HCT116 (cell line): ENCODE data around the gene TXLNA. TPM values are rescaled to one million over a fixed set of nuclear protein-coding genes. Genes with fewer than 3 reads are reported as not detected.

ENCODE experiments used
- ATAC-seq: fragments of 200-7000 bp; cut with Tn5 transposase; 2 replicates; pipeline ENCODE4 v1.9.1; 2020; ENCODE audit warnings: mild to moderate bottlenecking, moderate library complexity
- BruUV-seq: library from RNA; stranded (reverse); fragments of 400-500 nt; replicated peaks from 2 replicates; lab custom pipeline; 2021; lab: Mats Ljungman, UMichigan
- CTCF ChIA-PET: fragments of 300-600 bp; sonication (Branson Sonifier 250); formaldehyde crosslinking; loops from one replicate; lab custom pipeline; 2021; ENCODE audit warnings: antibody characterized with exemption; lab: Charles Lee
- POLR2A ChIA-PET: fragments of 300-600, 350-600 bp; sonication (Branson Sonifier 250); formaldehyde crosslinking; loops from one replicate; lab custom pipeline; 2021; ENCODE audit warnings: antibody characterized with exemption; lab: Charles Lee
- RAD21 ChIA-PET, 2 experiments: fragments of 300-600 bp; sonication (Branson Sonifier 250); formaldehyde crosslinking; loops; one replicate each; lab custom pipeline; 2023; ENCODE audit warnings: low total read pairs in 2 of 2; ENCODE audit not compliant: uncharacterized antibody in 2 of 2, unreplicated experiment in 2 of 2, low non-redundant PET in 1 of 2; lab: Charles Lee
- DNase-seq: peaks from one replicate; pipeline ENCODE4 v3.0.0-alpha.2; 2010; ENCODE audit warnings: low read depth, low spot score
- H2AFZ ChIP-seq: fragments of 200-600 bp; shearing (Covaris generic), sonication (generic); 2 replicates; pipeline ENCODE4 v1.6.1; 2017; ENCODE audit warnings: low read depth, mixed run types, mixed read lengths, antibody characterized with exemption, low read length; ENCODE audit not compliant: poor library complexity, severe bottlenecking
- H3K27ac ChIP-seq: 2 replicates; pipeline ENCODE4 v1.5.1; 2012; ENCODE audit warnings: low read depth, low read length
- H3K27me3 ChIP-seq: fragments of 200-600 bp; sonication (generic); 2 replicates; pipeline ENCODE4 v1.6.1; 2016; ENCODE audit warnings: mixed run types, low read length, mixed read lengths; ENCODE audit not compliant: insufficient read depth
- H3K36me3 ChIP-seq, 2 experiments: fragments of 200-500 bp in 1 of 2; fragments of 200-600 bp in 1 of 2; sonication (Bioruptor generic) in 1 of 2; sonication (generic) in 1 of 2; 2 replicates each; pipeline versions ENCODE4 v1.5.1 to v1.6.1; 2014 to 2016; ENCODE audit warnings: low read length in 2 of 2, inconsistent platforms in 1 of 2, mixed read lengths in 1 of 2, mixed run types in 1 of 2; ENCODE audit not compliant: insufficient read depth in 2 of 2, control insufficient read depth in 1 of 2
- H3K4me1 ChIP-seq, 2 experiments: fragments of 200-600 bp in 1 of 2; sonication (generic) in 1 of 2; 2 replicates each; pipeline versions ENCODE4 v1.5.1 to v1.6.1; 2012 to 2017; ENCODE audit warnings: low read length in 2 of 2, inconsistent platforms in 1 of 2, mild to moderate bottlenecking in 1 of 2, mixed read lengths in 1 of 2, mixed run types in 1 of 2, moderate library complexity in 1 of 2; ENCODE audit not compliant: insufficient read depth in 2 of 2, control insufficient read depth in 1 of 2
- H3K4me2 ChIP-seq: fragments of 200-600 bp; sonication (generic); 2 replicates; pipeline ENCODE4 v1.6.1; 2017; ENCODE audit warnings: mixed run types, low read length, mixed read lengths
- H3K4me3 ChIP-seq, 2 experiments: fragments of 200-600 bp in 1 of 2; sonication (generic) in 1 of 2; replicated peaks in 1 of 2; 2 replicates each; pipeline ENCODE4 v1.5.1; 2011 to 2016; ENCODE audit warnings: low read length in 2 of 2, control low read depth in 1 of 2, low read depth in 1 of 2, mild to moderate bottlenecking in 1 of 2, mixed read lengths in 1 of 2, mixed run types in 1 of 2
- H3K79me2 ChIP-seq: fragments of 200-600 bp; sonication (generic); 2 replicates; pipeline ENCODE4 v1.6.1; 2017; ENCODE audit warnings: mild to moderate bottlenecking, mixed run types, low read length, moderate library complexity, mixed read lengths; ENCODE audit not compliant: insufficient read depth
- H3K9ac ChIP-seq: fragments of 200-600 bp; sonication (generic); 2 replicates; pipeline ENCODE4 v1.6.1; 2016; ENCODE audit warnings: low read length, mixed read lengths
- H3K9me2 ChIP-seq: fragments of 200-600 bp; sonication (generic), shearing (Covaris generic); 2 replicates; pipeline ENCODE4 v1.6.1; 2017; ENCODE audit warnings: mixed run types, mild to moderate bottlenecking, moderate library complexity; ENCODE audit not compliant: insufficient read depth
- H3K9me3 ChIP-seq, 2 experiments: fragments of 200-500 bp in 1 of 2; fragments of 200-600 bp in 1 of 2; sonication (Bioruptor generic) in 1 of 2; sonication (generic) in 1 of 2; 2 replicates each; pipeline ENCODE4 v1.6.1; 2014 to 2017; ENCODE audit warnings: low read length in 2 of 2, mixed read lengths in 2 of 2, inconsistent platforms in 1 of 2, low read depth in 1 of 2, mild to moderate bottlenecking in 1 of 2, mixed run types in 1 of 2, moderate library complexity in 1 of 2; ENCODE audit not compliant: control insufficient read depth in 1 of 2, insufficient read depth in 1 of 2
- H4K20me1 ChIP-seq: fragments of 200-600 bp; sonication (generic), shearing (Covaris generic); 2 replicates; pipeline ENCODE4 v1.6.1; 2017; ENCODE audit warnings: mixed run types, mild to moderate bottlenecking, moderate library complexity; ENCODE audit not compliant: insufficient read depth
- EGR1 ChIP-seq: IDR thresholded peaks from 2 replicates; pipeline ENCODE4 v1.6.1; 2012; ENCODE audit warnings: low read depth
- JUND ChIP-seq: IDR thresholded peaks from 2 replicates; pipeline ENCODE4 v1.6.1; 2012
- MAX ChIP-seq: IDR thresholded peaks from 2 replicates; pipeline ENCODE4 v1.6.1; 2012
- RAD21 ChIP-seq: IDR thresholded peaks from 2 replicates; pipeline ENCODE4 v1.6.1; 2012; ENCODE audit warnings: low read depth, mild to moderate bottlenecking
- REST ChIP-seq: IDR thresholded peaks from 2 replicates; pipeline ENCODE4 v1.6.1; 2012; ENCODE audit warnings: low read depth
- SP1 ChIP-seq: IDR thresholded peaks from 2 replicates; pipeline ENCODE4 v1.6.1; 2012; ENCODE audit warnings: low read depth
- ZFX ChIP-seq: fragments of 450-650 bp; IDR thresholded peaks from 2 replicates; pipeline ENCODE4 v1.6.1; 2017
- intact Hi-C: fragments of 100-400 bp; cut with micrococcal nuclease; formaldehyde crosslinking; loops from 2 replicates; pipeline ENCODE4 v1.10.0; 2022
- total RNA-seq: library from RNA; stranded (reverse); gene quantifications from one replicate; pipeline ENCODE4 v1.2.1, GENCODE V29; 2021; ENCODE audit not compliant: unreplicated experiment

The TXLNA gene
- total RNA-seq, 1 experiment from 2014 or later = 37.2 TPM

- peak overlapping the region; percentile 71 for H3K4me2 ChIP-seq
- H3K9me2 ChIP-seq = no peaks in the 10 kb centered on the region
- no peak overlapping the region for H2AFZ ChIP-seq
- POLR2A ChIA-PET = interaction anchor here (0.7 kb wide), 1 partner anchor 58 kb away, joined by 3 read pairs; no protein-coding TSS in a partner anchor
- ATAC-seq (no peak), DNase-seq (no peak)
- peak overlapping the region; percentile 38 to 51; a peak in 3 of 4 replicates for H3K4me3 ChIP-seq
- peaks cover 6 to 32% of the 10 kb centered on the region in 2 experiments; a peak in 3 of 4 replicates for H3K4me1 ChIP-seq
- BruUV-seq = no TSS peak
- intact Hi-C loops = no loop called here
- no peaks in the 10 kb centered on the region for H4K20me1 ChIP-seq
- peaks cover 8% of the 10 kb centered on the region; the same call in 1 of the 2 replicates for H3K79me2 ChIP-seq
- RAD21 ChIA-PET = no interaction called here
- H3K9me3 ChIP-seq = no peaks in the 10 kb centered on the region
- TF ChIP-seq SP1 (no peak), MAX (no peak), ZFX (no peak), EGR1 (no peak), REST (no peak), RAD21 (no peak), JUND (no peak)
- H3K27ac ChIP-seq = no peak overlapping the region
- peaks cover 0 to 12% of the 10 kb centered on the region in 2 experiments; a peak in 3 of 4 replicates for H3K36me3 ChIP-seq
- CTCF ChIA-PET = interaction anchor here (1.0 to 1.4 kb wide), 2 partner anchors 14 to 47 kb away, joined by 3 read pairs; no protein-coding TSS in a partner anchor
- no peak overlapping the region; the same call in 1 of the 2 replicates for H3K9ac ChIP-seq
- no peaks in the 10 kb centered on the region for H3K27me3 ChIP-seq
Measured at GRCh38 chr1:32201011-32201855, 21.8 kb downstream of the TXLNA start.
